ENCODE data around the gene FAM240A.
A peak's percentile ranks its signal among the peaks of the same experiment; 100 is the strongest.

GRCh38 chr3:46585799-46586693, 26.3 kb upstream of the FAM240A start:
- no peak for TF ChIP-seq STAT1 (IDR thresholded peaks at IDR 0.05; ENCODE audit: unreplicated experiment)
- TF ChIP-seq CREB1 (CRISPR knock-in tag; IDR thresholded peaks at IDR 0.05; ENCODE audit: low read depth): no peak
- peak; percentile 44 for TF ChIP-seq POLR2AphosphoS5 (IDR thresholded peaks at IDR 0.05; ENCODE audit: low read depth)
- TF ChIP-seq EZH2 (IDR thresholded peaks at IDR 0.05; ENCODE audit: low read depth, unreplicated experiment): no peak
- TF ChIP-seq CTCF (conservative IDR thresholded peaks at IDR 0.05; ENCODE audit: low read depth in 2 of 2): peak; percentile 7 to 25; a peak in 2 of 4 replicates
- TF ChIP-seq REST (IDR thresholded peaks at IDR 0.05; ENCODE audit: unreplicated experiment): no peak

Measured in GM23338 (cell line).